GM21528 (cell line): ENCODE results near the gene CFAP46.

Experiments
- ATAC-seq: cut with Tn5 transposase; IDR thresholded peaks from one replicate; pipeline ENCODE4 v1.9.1; 2021; ENCODE audit warnings: mild to moderate bottlenecking, moderate library complexity; ENCODE audit not compliant: unreplicated experiment, low FRiP score

Gene CFAP46

GRCh38 chr10:132869621-132870020, 72.7 kb downstream of the CFAP46 start:
- no peak for ATAC-seq

- ATAC-seq: no peak
Observed at GRCh38 chr10:132868995-132869394, 73.4 kb downstream of the CFAP46 start.

DNA sequence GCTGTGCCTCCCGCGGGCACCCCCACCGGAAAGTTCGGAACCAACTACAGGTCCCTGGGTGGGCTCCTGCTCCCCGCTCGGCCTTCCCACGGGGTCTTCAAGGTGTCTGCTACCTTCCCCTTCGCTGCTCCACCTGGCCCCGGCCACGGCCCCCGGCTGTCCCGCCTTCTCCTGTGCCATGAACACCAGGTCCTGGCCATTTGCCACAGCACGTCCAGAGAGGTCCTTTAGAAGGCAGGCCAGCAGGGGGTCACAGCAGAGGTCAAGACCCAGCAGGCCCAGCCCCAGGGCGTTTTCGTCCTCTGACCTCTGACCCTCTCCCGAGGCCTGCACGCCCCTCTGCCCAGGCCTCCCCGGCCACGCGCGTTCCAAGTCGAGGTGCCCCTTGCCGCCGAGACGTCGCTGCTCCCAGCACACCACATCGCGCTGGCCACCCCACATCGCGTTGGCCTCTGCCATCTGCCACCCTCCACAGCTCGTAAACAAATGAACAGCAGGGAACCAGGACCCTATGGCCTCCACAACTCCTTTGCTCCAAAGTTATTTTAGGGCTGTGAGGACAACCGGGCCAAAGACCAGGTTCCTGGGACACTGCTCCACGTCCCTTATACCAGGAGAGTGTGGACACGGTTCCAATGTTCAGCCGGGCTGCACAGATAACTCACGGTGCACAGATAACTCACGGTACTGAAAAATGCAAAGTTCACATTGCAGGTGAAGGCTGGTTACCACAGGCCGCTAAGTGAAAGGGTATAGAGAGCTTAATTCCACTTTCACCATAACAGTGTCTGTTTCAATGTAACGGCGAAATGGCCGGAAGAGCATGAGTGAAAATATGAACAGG, 74.3 kb downstream of the CFAP46 start:
- ATAC-seq: no peak

DNA sequence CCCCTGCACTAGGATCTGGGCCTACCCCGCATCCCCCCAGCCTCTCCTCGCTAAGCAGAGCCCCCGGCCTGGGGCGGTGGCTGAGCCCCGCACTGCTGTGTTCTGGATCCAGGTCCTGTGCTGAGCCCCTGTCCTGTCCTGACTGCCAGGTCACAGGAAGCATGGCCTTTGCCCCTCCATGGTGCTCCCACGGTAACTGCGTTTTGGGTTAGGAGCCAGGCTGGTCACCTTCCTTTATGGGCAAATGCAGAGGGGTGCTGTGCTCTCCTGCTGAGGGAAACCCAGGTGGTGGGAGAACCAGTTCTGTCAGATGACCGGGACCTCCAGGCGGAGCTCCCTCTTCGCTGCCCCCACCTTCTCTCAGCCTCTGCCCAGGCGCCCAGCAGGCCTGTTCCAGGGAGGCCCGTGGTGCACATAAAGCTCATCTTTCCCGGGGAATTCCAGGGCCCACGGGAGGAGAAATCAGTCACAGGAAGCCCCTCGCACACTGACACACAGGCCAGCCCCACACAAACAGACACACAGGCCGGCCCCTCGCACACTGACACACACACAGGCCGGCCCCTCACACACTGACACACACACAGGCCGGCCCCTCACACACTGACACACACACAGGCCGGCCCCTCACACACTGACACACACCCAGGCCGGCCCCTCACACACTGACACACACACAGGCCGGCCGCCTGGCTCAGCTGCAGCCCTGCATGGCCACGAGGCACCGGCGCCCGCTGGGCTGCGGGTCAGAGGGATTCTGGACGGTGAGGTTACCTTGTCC, 75.6 kb downstream of the CFAP46 start:
- no peak for ATAC-seq

DNA sequence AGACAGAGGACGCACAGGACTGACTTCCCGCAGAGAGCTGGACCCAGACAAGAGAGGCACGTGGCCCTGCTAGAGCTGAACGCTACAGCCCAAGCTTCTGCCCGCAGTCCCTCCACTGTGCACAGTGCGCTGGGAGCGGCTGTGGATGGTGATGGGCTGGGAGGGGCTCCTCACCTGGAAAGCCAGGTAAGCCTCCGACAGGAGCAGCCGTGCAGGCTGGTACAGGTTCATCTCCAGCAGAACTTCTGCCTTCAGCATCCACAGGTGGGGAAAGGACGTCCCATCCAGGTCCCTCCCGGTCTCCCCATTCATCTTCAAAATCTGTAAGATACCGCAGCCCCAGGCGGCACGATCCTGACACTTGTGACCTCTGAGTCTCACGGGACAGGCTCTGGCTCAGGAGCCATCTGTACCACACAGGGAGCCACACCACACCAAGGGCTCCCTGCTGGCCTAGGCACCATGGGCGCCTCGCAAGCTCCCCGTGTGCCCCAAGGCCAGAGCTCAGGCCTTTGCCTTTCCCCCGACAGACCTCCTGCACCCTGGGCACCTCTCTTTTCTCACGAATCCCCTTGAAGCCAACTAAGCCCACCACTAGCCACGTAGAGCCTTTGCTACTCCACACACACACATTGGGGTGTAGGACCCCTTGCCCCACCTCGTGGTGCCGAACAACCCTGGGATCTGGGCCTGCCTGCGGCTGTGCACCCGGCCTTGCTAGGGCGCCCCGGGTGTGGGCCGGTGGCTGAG, 76.3 kb downstream of the CFAP46 start:
- ATAC-seq: no peak

- ATAC-seq: no peak
Observed at GRCh38 chr10:132865171-132865631, 77.2 kb downstream of the CFAP46 start.

DNA sequence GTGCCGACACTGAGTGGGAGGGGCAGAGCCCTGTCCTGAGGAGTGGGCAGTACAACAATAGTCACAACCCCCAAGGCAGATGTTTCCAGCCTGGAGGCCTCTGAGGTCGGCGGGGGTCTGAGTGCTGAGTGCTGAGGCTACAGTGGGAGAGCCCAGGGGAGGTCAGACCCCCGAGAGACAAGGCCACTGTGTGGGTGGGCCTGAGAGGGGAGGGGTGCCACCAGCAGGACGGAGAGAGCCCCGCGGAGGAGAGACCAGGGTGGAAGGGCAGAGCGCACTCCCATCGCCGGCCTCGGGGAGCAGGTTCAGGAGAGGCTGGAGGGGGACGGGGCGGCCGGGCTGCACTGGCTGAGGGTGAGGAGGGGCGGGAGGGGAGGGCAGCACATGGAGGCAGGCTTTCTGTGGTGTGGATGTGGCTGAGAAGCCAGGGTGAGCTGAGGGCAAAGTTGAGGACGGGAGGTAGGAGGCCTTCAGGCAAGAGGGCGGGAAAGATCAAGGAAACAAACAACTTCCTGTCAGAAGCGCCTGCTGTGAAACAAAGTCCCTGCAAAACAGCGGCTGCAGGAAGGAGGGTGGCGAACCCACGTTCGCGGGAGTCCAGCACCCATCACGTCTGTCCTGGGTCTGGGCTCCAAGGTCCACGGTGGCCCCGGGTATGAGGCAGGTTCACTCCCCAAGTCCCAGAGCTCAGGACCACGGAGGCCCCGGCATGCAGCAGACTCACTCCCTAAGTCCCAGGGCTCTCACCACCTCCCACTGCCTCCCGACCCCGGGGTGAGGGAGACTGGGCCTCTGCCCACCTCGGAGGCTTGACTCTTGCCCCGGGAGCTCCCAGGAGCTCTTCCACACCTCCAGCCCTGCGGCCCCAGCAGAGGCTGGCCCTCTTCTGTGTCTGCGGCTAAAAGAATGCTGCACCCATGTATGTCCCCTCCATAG, 79.6 kb downstream of the CFAP46 start:
- no peak for ATAC-seq

GRCh38 chr10:132861884-132862461, 80.4 kb downstream of the CFAP46 start:
- ATAC-seq: no peak

- no peak for ATAC-seq
Observed at GRCh38 chr10:132861116-132861691, 81.2 kb downstream of the CFAP46 start.

- no peak for ATAC-seq
Observed at GRCh38 chr10:132860532-132860931, 81.8 kb downstream of the CFAP46 start.

- no peak for ATAC-seq
Observed at GRCh38 chr10:132859084-132859855, 83.1 kb downstream of the CFAP46 start.

DNA sequence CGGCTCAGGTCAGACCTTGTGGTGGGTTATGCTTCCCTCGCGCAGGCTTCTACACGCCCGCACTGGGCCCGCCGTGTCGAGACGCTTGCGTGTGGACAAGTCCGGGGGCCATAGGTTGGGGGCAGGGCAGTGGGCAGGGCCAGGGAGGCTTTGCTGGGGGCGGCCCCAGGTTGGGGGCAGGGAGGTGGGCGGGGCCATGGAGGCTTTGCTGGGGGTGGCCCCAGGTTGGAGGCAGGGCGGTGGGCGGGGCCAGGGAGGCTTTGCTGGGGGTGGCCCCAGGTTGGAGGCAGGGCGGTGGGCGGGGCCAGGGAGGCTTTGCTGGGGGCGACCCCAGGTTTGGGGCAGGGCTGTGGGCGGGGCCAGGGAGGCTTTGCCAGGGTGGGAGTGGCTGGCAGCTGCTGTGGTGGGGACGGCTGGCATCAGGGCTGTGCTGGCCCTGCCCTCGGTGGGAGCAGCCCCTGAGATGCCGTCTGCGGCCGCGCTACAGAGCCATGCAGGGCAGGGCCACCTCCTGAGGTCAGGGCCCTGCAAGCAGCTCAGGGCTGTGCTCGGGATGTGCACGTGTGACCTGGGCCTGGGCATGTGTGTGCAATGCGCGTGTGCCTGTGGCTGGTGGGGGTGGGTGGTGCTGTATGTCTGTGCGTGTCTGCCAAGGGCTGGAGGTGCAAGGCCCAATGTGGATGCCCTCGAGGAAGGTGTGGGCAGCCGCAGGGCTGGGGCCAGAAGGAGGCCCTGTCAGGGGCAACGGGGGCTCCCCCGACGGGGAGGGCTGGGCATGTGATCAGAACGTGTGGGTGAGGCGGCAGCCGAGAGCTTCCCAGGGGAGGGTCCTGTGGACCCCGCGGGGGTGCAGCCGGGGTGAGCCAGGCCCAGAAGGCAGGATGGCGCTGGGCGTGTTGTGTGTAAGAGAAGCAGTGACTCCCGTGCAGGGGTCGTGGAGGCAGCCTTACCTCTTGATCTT, 84.0 kb downstream of the CFAP46 start:
- ATAC-seq: no peak

DNA sequence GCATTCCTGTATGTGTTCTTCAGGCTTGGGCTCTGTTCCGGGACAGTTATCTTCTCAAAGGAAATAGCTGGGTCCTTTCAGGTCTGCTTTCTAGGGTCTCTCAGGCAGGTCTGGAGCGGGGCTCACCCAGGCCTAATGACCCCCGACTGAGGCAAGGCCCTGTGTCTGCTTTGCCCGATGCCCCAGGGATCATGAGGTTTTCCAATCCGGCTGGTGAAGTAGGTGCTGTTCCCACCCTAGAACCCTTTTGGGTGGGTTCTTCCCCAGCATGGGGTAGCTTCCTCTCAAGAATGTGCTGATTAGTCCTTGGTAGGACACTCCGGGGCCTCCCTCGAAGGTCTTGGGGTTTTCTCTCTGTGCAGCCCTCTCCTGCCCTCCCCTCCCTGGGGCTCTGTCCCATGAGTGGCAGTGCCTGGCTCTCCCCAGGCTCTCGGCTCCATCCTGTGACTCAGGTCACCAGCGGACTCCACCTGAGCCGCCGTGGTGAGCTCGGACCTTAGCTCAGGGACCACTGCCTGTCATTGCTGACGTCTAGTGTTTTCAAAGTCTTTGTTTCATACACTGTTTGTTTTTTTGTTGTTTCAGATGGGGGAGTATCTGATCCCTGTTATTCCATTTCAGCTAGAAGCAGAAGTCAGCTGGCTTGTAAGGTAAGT, 85.4 kb downstream of the CFAP46 start:
- no peak for ATAC-seq

- ATAC-seq: no peak
Observed at GRCh38 chr10:132855889-132856288, 86.5 kb downstream of the CFAP46 start.

DNA sequence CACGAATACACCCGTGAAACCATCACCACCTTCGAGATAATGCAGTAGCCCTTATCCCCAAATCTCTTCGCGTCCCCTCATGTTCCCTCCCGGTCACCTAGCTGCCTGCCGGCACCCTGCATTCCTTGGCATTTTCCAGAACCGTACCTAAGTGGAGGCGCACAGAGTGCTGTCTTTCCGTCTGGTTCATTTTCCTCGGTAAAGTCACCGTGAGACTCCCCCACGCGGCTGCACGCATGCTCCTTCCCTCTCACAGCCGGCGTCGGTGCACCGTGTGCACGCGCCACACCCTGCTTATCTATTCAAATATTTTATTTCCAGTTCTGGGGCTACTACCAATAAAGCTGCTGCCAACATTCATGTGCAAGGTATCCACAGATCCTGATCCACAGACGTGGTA, 90.9 kb downstream of the CFAP46 start:
- no peak for ATAC-seq

- no peak for ATAC-seq
Observed at GRCh38 chr10:132850896-132851295, 91.5 kb downstream of the CFAP46 start.

DNA sequence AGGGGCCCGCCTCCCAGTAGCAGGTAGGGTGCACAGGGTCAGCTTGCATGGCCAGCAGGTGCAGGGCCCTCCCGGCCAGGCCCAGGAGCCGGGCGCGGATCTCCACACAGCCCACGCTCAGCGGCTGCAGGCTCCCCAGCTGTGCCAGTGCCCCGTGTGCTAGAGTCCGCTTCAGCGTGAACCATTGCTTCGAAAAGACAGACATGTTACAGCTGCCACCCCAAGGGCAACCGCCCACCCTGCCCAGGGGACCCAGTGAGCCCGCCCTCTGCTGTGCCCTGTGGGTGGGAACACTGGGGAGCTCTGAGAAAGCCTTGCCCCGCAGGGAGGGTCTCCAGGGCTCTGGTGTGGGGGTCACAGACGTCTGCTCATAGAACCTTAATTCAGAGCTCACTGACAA, 92.1 kb downstream of the CFAP46 start:
- no peak for ATAC-seq
